NCI-H69 (cell line): ENCODE data around the gene DACT2.
"Not testable (repeated sequence)": the region's sequence is repeated elsewhere in the genome, so short reads cannot be mapped to it uniquely, and the experiment has no call there.

Experiments used
- DNase-seq: peaks from one replicate; lab custom pipeline; 2025; lab: John Stamatoyannopoulos, UW

Gene DACT2

DNA sequence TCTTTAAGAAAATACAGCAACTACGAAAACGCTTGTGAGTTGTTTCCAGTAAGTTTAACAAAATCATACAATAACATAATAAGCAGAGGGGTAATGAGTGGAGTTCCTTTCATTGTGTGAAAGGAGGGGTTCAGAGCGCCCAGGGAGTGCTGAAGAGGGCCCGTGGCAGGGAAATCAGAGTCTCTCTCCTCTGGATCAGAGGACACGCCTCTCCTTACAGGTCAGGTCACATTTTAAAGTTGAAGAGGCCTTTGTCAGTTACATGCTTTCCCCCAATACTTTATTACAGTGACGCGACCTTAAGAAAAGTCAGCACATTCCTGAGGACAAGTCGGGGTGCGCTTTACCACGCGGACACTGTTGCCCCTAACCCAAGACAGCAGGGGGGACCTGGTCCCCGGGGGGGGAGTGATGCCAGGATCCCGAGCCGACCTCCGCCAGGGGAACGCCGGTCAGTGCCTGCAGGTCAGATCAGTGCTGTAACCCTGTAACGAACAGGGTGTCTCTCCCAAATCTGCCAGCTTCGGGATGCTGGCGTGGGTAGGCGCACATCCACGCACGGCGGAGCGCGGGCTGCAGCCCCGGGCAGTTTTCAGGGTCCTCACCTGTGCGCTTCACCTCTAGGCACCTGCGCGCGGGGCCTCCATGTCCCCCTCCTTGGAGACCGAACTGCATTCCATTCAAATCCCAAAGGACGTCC, 848 bp downstream of the DACT2 start:
- DNase-seq: no peak

DNA sequence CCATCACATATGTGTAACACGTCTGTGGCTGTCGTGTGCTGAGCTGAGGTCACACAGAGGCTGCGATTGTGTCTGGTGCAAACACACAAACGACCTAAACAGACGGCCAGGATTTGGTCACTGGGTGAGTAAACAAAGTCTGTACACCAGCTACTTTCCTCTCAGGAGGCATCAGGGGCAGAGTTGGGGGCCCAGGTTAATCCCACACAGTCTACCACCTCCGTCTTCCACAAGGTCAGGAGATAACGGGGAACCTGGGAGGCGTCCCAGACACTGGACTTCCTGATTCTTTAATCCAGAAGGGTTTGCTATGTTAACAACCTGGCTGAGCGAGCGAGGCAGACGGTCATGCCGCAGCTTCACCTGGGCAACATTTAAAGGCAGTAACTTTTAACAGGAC, 1.5 kb downstream of the DACT2 start:
- no peak for DNase-seq

DNA sequence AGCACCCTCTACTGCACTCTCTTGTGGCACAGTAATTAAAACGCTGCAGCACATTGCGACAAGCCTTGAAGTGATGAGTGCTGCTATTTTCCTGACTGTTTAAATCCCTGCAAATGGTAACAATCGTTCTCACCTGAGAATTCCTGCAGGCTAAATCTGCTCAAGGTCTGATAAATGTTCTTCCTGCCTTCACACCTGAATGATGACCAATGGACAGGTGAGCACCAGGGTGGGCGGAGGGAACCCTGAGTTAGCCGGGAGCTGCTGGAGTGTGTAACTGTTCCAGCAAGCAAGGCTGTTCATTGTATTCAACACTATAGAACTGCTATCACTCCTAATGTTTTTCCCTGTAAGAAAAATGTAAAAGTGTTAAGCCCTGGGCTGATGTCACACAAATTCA, 4.0 kb downstream of the DACT2 start:
- DNase-seq: no peak

DNA sequence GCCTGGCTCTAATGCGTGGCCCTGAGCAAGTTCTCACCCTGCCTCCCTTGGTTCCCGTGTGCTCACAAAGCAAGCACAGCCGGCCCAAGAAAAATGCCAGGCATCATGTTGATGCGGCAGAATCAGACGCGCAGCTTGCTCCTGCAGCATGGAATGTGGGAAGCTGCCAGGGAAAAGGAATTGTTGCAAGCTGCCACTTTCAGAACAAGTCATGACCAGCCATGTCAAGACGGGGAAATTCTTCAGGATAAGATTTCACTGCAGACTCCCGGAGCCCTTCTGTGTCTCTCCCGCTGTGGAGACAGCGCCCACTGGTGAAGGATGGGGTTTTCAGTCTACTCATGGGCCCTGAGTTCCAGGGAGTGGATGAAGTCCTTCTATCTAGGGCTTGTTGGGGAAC, 4.6 kb downstream of the DACT2 start:
- no peak for DNase-seq

DNA sequence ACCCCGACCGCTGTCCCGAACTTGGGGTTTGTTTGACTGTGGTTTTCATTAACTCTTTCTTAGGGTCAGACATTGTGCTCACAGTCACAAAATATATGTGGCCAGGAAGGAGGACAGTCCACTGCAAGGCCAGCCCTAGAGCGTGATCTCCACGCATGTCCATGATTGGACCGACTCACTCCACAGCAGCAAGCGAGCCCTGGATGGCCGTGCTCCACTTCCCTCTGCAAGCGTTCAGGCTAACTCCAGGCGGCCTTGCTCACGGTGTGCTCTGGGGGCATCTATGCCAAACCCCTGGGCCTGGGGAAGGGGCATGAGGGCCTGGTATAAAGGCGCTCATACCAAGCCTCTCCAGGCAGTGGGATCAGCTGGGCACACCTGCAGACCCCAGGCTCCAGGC, 5.6 kb downstream of the DACT2 start:
- no peak for DNase-seq

DNA sequence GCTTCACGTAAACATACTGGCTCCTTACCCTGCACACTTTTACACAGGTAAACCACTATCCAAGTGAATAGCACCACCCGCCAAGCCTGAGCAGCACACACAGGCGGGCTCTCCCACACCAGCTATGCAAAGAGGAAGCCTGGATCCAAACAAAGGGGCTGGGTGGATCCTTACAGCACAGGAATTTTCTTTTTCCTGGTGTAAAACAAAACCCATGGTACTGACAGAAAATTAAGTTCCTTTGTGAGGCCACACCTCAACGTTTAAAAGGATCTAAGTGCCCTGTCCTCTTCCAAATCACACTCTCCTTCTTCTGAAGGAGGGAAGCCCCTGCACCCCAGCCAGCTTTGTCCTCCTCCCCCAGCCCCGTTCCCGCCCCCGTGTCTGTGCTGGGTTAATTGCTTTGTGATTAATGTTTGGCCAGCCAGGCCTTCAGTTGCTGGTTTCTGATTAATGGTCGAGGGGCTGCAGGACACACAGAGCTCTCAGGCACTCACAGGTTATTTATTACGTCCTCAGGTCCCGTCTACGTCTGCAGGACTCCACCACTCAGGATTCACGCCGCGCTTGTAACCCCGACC, 6.1 kb downstream of the DACT2 start:
- no peak for DNase-seq

DNA sequence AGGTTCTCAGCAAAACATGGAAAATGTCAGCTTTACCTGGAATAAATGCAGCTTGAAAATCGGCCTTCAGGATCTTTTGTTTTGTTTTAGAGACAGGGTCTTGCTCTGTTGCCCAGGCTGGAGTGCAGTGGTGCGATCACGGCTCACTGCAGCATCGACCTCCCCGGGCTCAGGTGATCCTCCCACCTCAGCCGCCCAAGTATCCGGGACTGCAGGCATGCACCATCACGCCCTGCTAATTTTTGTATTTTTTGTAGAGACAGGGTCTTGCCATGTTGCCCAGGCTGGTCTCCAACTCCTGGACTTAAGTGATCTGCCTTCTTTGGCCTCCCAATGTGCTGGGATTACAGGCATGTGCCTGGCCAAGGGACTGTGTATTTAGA, 7.5 kb downstream of the DACT2 start:
- DNase-seq: not testable (repeated sequence)

DNA sequence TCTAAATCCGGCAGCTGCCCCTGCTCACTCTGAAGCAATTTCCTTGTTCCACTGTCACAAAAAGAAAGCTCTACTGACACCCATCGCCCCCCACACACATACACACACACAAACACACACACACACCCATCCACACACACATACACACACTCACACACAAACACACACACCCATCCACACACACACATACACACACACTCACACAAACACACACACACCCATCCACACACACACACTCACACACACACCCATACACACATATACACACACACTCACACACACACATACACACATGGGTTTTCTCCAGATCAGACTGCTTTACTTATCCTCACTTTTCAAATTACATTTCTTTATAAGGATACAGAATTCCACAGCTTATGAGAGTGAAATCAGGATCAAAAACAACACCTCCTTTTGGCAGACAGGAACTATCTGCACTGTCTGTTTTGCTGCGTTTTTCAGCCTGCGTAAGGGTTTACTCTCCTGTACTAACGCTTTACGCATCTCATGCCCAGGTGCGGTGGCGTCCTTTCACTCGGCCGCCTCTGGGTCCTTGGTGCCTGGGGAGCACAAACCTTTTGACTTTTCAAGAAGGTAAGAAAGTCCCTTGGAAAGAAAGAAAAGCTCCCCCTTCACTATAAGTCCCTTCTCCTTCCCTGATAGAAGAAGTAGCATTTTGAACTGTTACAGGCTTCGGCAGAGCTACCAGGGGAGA, 8.0 kb downstream of the DACT2 start:
- no peak for DNase-seq

DNA sequence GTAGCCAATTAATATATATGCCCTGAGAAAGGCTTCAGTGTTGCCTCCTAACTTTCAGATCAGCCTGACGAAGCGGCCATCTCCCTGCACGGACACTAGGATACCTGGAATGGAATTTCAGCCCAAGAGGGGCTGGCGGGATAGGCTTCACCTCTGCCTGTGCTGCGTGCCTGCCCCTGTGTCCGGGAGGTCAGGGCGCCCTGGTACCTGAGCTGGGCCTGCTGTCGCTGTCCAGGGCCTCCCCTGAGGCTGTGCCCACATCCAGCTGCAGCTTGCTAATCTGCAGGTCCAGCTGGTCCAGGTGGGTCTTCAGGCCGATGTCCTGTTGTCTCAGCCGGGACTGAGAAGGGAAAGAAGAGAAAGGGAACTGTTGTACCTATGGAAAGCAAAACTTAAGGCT, 8.6 kb downstream of the DACT2 start:
- no peak for DNase-seq

DNA sequence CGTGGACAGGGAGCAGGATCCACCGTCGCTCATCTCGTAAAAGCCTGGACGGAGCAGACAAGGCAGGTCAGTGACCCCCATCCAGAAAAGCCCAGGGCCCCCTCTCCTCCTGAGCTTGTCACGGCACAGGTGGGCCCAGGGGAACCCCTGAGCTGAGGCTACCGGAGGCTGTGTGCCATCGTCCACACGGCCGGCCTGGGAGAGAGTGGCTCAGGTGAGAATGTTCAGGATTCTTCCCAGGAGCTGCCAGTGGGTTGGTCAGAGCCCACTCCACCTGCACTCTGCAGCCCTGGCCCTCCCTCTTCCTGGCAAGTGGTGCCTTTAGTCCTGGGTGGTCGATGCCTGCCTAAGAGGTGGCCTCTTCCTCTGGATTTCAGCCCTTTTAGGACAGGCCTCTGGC, 9.2 kb downstream of the DACT2 start:
- DNase-seq: no peak

DNA sequence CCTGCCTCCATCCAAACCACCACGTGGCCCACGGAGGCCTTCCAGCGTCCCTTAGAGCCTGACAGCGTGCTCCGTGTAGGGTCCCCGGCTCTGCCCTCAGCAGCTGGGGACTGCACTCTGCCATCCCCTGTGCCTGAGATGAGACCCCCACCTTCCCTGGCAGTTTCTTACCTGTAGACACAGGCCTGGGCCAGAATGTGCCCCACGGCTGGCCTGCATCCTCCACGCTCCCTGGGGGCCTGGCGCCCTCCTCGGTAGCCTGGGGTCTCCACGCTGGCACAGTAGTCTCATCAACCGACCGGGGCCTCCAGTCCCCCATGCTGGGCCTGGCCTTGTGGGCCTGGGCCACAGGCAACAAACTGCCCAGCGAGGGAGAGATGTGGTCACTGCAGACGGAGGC, 9.6 kb downstream of the DACT2 start:
- no peak for DNase-seq

DNA sequence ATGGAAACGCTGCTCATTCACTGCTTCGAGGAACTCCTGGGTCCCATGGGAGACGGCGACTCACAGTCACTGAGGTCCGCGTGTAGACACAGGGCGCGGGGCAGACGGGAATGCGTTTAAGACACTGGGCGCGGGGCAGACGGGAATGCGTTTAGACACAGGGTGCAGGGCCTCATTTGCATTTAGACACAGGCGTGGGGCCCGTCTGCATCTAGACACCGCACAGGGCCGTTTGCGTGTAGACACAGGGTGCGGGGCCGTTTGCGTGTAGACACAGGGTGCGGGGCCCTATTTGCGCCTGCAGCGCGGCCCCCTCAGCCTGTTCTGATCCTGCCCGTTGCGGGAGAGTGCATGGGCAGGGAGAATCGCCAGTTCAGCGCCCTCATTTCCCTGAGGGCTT, 10.4 kb downstream of the DACT2 start:
- DNase-seq: no peak

DNA sequence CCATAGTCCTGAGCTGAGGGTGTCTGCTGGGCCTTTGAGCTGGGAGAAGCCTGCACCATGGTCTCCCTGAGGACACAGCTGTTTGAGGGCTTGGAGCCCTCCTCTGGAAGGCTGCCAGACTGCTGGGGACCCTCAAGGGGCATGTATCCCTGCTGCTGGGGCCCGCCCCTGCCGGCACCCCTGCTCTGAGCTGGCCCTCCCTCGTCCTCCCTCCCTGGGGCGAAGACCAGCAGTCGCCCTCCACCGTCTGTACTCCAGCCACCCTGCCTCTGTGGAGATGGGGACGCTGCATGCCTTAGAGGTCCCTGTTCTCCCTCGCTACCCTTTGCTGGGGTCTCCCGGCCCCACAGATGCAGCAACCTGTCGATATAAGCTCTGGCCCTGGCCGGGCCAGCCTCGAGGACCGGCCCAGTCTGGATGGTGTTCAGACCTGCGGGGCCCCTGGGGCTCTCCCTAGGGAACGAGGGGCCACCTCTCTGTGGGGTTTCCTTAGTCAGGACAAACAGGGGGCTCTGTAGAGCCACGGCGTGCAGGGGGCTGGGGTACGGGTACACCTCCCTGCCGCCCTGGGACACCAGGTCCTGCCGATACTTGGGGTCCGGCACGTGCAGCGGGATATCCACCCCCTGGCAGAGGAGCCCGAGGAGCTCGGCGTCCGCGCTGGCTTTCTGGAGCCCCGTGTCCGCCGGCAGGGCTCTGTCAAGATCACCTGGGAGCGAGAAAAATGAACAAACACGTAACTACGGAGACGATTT, 11.0 kb downstream of the DACT2 start:
- DNase-seq: no peak

DNA sequence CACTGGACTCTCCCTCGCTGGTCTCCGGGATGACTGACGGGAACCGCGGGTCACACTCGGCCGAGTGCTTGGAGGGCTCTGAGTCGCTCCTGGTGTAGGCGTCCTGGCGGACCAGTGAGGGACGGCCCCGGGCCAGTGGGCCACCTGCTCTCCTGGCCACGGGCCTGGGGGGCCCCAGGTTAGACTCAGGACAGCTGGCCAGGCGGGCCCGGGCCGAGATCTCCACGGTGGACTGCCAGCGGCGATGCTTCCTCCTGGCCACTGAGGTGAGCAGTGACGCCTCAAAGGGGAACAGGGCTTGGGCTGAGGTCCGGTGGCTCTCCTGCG, 11.9 kb downstream of the DACT2 start:
- DNase-seq: no peak

DNA sequence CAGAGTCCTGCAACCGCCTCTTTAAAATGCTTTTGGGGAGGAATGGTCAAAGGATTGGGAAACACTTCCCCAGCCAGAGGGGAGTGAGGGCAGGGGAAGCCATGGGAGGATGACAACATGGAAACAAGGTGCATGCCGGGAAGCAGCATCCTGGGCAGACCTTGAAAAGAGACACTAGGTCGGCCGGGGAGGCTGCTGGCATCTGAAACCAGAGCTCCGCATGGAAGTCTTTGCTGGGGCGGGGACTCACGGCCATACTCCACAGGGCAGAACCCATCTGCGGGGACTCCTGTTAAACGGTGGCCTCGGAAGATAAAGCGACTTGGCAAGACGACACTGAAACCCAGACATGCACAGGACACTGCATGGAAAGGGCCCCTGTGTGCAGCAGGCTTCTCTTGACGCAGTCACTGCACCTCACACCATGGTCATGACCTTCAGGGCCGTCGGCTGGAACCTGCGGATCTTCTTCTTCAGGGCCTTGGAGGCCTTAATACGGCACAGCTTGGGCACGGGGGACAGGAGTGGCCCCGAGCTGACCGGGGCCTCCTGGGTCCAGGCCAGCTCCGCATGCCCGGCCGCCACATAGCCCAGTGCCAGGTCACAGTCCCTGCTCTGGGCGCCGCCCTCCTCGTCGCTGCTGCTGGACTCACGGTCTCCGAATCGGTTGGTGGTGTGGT, 12.4 kb downstream of the DACT2 start:
- DNase-seq: no peak

DNA sequence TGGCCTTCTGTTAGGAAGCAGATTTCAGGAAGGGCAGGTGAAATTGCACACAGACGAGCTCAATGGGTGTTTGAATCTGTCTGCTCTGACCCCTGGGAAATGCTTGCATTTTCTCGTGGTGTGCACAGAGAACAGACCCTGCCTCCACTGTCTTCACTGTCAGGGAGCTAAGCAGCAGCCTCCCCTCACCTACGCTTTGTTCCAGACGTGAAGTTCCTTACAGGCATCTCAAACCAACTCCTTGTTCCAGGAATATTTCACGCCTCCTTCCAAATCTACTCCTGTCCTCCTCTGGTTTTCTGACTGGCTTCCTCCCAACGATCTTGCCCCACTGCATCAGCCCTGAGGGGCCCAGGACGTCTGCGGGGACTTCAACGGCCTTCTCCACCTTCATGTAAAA, 13.7 kb downstream of the DACT2 start:
- no peak for DNase-seq

DNA sequence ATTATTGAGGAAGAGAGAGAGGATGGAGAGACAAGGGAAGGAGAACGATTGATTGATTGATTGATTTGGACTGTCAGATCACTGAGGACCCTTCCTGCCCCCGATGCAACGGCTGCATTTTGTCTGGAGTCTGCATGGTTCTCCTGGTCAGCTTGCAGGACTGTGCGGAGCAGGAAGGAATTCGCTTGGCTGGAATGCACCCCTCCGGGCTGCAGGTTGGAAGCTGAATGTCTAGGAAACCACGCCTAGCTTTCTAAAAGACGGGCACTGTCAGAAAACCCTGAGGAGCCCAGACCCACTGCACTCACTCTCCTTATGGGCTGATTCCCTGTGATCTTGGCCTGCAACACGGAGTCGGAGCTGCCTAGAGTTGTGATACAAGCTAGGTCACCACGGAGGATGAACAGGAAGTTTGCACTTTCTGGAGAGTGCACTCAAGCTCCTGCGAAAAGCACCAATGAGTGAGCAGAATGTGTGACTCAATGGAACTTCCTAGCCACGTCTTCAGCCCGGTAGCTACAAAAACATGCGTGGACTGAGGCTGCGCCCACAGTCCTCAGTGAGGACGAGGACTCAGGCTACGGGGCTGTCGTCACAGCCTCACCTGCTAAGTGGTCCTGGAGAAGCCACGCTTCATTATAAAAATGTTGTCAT, 14.4 kb downstream of the DACT2 start:
- no peak for DNase-seq

DNA sequence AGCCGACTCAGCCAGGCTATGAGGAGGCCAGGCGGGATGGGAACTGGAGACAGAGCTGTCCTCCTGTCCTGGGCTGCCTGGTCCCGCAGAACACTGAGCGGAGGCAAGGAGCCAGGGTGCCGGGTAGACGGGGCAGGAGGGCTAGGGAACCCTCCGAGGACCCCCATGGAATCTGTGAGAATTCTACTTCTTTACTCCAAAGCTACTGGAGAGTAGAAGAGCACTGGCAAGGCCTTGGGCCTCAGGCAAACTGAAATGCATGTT, 14.9 kb downstream of the DACT2 start:
- DNase-seq: no peak

DNA sequence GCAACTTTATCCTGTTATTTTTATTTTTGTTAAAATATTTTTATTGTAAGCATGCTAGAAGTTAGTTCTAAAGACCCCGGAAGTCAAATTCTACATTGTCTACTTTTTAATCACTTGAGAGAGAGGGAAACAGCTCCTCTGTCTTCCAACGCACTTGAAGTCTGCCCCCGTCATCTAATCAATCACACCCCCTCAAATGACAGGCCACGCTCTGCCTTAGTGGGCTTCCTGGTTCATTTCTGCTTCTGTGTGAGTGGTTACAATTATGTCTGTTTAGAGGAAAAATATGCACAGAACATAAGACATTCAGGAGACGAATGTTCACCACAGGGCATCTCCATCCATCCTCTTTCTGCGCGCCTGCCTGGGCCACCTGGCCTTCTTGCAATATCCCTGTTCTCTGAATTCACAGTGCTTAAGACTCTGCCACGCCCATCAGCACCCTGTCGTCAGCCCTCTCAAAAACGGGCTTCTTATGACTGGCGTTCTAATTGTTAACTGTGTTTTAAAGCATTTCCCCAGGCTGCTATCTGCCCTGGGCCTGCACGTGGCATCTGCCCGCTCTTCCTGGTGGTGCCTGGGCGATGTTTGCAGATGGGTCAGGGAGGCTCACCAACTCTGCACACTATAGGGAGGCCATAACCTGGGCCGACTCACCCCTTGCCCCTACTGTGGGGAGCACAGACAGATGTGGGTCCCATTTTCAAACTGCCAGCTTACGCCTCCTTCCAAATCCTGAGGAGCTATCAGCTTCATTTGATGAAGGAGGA, 15.4 kb downstream of the DACT2 start:
- no peak for DNase-seq

DNA sequence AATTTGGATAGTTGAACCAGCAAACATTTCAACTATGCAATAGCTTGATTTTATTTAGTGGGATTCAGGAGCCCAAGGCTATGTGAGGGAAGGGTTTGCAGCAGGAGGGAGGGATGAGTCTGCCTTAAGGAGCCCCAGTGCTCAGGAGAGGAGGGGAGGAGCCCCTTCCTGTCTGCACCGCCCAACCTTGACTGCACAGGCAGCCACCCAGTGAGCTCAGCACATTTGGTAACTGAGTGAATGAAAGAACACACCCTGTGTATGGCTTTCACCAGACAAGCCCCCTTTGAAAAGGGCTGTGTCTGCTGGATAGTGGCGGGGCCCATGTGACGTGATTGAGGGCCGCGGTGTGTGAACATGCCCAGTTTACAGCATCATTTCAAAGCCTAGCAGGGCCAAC, 17.0 kb downstream of the DACT2 start:
- no peak for DNase-seq

DNA sequence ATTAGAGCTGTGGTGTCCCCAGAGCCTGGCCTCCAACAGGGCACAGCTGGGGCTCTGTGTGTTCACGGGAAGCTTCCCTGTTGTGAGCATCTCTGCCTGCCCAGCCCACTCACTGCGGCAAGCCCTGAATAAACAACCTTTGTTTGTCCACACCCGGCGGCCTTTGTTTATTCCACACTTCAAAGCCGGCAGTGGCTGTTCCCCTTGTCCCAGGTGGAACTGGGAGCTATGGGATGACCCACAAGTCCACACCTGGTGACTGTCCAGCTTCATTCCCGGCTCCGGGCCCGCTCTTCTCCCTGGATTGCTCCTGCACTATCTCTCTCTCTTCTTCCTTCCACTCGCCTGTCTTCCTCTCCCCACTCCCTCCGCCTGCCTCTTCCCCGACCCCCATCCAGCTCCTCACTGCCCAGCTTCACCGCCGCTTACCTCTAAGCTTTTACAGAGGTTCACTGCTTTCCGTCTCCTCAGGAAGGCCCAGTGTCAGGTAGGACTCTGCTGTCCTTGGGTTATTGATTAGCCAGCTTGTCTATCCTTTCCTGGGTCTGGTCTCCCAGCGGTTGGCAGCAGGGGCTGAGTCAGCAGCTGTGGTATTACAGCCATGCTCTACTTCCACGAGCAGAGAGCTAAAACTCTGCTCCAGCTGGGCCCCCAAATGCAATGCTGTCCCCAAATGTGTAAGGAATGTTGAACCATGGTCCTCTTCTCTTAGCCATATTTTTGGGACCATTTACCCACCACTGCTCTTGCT, 17.8 kb downstream of the DACT2 start:
- DNase-seq: peak; percentile 56
